Measurements from ENCODE around the gene CADM1.

DNA sequence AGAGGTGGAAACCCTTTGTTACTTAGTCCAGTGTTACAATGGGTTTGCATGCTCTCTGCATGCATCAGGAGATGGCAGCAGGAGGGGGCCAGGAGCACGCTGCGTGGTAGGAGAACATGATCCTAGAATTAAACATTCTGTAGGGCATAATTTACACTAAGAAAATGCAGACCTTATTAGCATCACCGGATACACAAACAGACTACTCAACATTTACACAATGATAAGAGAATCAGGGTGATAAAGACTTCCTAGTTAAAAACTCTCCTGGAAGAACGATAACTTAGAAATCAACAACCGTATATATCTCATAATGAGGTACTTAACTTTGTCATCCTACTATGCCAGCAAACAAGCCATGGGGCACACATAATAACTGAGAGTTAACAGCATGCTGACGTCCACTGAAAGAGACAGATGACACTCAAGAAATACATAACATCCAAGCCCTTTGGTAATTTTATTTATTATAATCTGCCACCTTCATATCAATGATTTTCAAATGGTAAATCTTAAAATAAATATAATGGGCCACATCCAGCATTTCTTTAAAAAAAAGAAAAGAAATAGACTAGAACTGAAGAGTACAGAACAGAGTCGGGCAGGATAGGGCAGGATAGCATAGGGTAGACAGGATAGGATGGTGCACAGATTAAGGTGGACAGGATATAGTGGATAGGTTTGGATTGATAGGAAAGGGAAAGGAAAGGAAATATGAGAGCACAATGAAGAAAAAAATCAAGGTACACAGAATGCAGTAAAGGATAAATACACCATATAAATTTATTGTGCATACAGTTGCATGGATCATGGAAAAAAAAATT lies 27.5 kb downstream of the CADM1 start:
- TF ChIP-seq TAF1 (IDR thresholded peaks at IDR 0.05; ENCODE audit: borderline replicate concordance, insufficient read depth, low read length) (no peak), POLR2AphosphoS5 (IDR thresholded peaks at IDR 0.05; ENCODE audit: low read depth, low read length) (no peak), SIN3A (IDR thresholded peaks at IDR 0.05; ENCODE audit: borderline replicate concordance, insufficient read depth, low read length) (no peak), REST (IDR thresholded peaks at IDR 0.05; ENCODE audit: insufficient read depth in 1 of 2, low read depth in 2 of 2, low read length in 2 of 2) (no peak), FOXP2 (optimal IDR thresholded peaks at IDR 0.05; ENCODE audit: borderline replicate concordance, extremely low read depth, extremely low read length, insufficient read depth) (no peak)

Measured in PFSK-1 (cell line).